Adipocyte (in vitro differentiated cells): ENCODE data around the gene PDSS2.
"Not testable (repeated sequence)": the region's sequence is repeated elsewhere in the genome, so short reads cannot be mapped to it uniquely, and the experiment has no call there.

ENCODE experiments used
- DNase-seq: peaks from one replicate; pipeline ENCODE4 v3.0.0-alpha.2; 2015; ENCODE audit warnings: low read depth
- H3K27me3 ChIP-seq: replicated peaks from 2 replicates; pipeline ENCODE4 v1.7.0; 2013; ENCODE audit warnings: mild to moderate bottlenecking, low read length, moderate library complexity; ENCODE audit not compliant: control insufficient read depth, insufficient read depth
- H3K36me3 ChIP-seq: 2 replicates; pipeline ENCODE4 v1.7.0; 2013; ENCODE audit warnings: low read length, mild to moderate bottlenecking, moderate library complexity; ENCODE audit not compliant: control insufficient read depth, insufficient read depth, severe bottlenecking
- H3K4me1 ChIP-seq: 2 replicates; pipeline ENCODE4 v1.7.0; 2013; ENCODE audit warnings: mild to moderate bottlenecking, low read length, moderate library complexity; ENCODE audit not compliant: control insufficient read depth, insufficient read depth
- H3K4me3 ChIP-seq: 2 replicates; pipeline ENCODE4 v1.7.0; 2013; ENCODE audit warnings: mild to moderate bottlenecking, low read length, moderate library complexity
- H3K9ac ChIP-seq: 2 replicates; pipeline ENCODE4 v1.7.0; 2013; ENCODE audit warnings: mild to moderate bottlenecking, low read length, moderate library complexity
- H3K9me3 ChIP-seq: 2 replicates; pipeline ENCODE4 v1.7.0; 2013; ENCODE audit warnings: mild to moderate bottlenecking, low read length, moderate library complexity; ENCODE audit not compliant: control insufficient read depth

Gene PDSS2

GRCh38 chr6:107179004-107179403, 280.4 kb downstream of the PDSS2 start:
- DNase-seq: peak; percentile 28

DNA sequence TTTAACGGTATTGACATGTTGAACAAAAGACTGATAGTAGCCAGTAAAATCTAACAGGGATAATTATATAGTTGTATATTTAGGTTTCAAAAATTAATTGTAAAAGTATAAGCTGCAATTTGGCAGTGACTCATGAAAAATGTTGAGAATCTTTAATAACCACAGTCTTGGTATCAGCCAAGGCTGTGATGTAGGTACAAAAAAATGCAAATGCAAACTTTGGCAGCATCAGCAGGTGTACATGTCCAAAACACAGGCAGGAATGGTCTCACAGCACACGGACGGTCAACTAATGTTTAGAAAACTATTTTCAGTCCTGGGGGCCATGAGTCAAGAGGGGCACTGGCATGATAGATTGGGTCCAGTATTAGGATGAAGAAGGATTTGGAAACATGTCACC, 285.6 kb downstream of the PDSS2 start:
- Histone ChIP-seq H3K4me3 (no peak overlapping the region), H3K9me3 (no peaks in the 10 kb centered on the region), H3K4me1 (no peaks in the 10 kb centered on the region), H3K9ac (no peak overlapping the region), H3K36me3 (no peaks in the 10 kb centered on the region), H3K27me3 (no peaks in the 10 kb centered on the region)
- peak; percentile 13 for DNase-seq

More at GRCh38 chr6:107179004-107179403, 280.4 kb downstream of the PDSS2 start:
- no peak overlapping the region for H3K4me3 ChIP-seq
- H3K4me1 ChIP-seq: no peaks in the 10 kb centered on the region
- H3K9ac ChIP-seq: no peak overlapping the region
- no peaks in the 10 kb centered on the region for H3K36me3 ChIP-seq
- H3K9me3 ChIP-seq: no peaks in the 10 kb centered on the region
- H3K27me3 ChIP-seq: no peaks in the 10 kb centered on the region

DNA sequence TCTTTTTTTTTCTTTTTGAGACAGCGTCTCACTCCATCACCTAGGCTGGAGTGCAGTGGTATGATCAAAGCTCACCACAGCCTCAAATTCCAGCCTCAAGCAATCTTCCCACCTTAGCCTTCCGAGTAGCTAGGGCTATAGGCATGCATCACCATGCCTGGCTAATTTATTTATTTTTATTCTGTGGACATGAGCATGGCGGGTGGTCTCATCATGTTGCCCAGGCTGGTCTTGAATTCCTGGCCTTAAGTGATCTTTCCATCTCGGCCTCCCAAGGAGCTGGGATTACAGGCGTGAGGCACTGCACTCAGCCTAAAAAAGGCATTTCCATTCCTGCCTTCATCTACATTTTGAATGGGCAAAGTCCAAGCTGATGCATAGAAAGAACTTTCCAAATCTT, 287.9 kb downstream of the PDSS2 start:
- H3K4me3 ChIP-seq: no peak overlapping the region
- no peaks in the 10 kb centered on the region for H3K36me3 ChIP-seq
- no peak for DNase-seq
- H3K27me3 ChIP-seq: no peaks in the 10 kb centered on the region
- no peak overlapping the region for H3K9ac ChIP-seq
- H3K4me1 ChIP-seq: no peaks in the 10 kb centered on the region
- no peaks in the 10 kb centered on the region for H3K9me3 ChIP-seq

GRCh38 chr6:107164299-107164698, 295.1 kb downstream of the PDSS2 start:
- not testable (repeated sequence) for DNase-seq, H3K36me3 ChIP-seq, H3K27me3 ChIP-seq, H3K9me3 ChIP-seq, H3K4me1 ChIP-seq, H3K4me3 ChIP-seq, H3K9ac ChIP-seq

- Histone ChIP-seq H3K4me1 (no peaks in the 10 kb centered on the region), H3K36me3 (no peaks in the 10 kb centered on the region), H3K9me3 (no peaks in the 10 kb centered on the region), H3K27me3 (no peaks in the 10 kb centered on the region), H3K9ac (no peak overlapping the region), H3K4me3 (no peak overlapping the region)
- no peak for DNase-seq
These were observed 297.8 kb downstream of the PDSS2 start for GRCh38 chr6:107161521-107161920.

DNA sequence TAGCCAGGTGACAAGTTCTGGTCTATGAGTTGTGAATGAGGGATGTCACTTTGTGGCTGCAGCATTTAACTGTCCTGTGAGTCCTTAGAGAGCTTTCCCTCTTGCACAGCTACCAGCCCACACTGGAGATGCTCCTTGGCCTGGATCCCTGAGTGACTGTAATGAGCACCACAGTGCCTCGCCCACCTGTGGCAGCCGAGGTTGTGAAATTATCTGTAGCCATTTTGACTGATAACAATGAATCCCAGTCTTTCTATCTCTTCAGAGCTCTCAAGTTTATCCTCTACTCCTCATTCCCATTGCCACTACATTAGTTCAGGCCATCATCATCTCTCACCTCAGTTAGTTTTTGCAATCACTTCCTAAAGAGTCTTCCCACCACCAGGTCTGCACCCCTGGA, 302.7 kb downstream of the PDSS2 start:
- no peak overlapping the region for H3K4me3 ChIP-seq
- H3K36me3 ChIP-seq: no peaks in the 10 kb centered on the region
- DNase-seq: no peak
- no peaks in the 10 kb centered on the region for H3K27me3 ChIP-seq
- H3K9me3 ChIP-seq: no peaks in the 10 kb centered on the region
- no peaks in the 10 kb centered on the region for H3K4me1 ChIP-seq
- no peak overlapping the region for H3K9ac ChIP-seq

DNA sequence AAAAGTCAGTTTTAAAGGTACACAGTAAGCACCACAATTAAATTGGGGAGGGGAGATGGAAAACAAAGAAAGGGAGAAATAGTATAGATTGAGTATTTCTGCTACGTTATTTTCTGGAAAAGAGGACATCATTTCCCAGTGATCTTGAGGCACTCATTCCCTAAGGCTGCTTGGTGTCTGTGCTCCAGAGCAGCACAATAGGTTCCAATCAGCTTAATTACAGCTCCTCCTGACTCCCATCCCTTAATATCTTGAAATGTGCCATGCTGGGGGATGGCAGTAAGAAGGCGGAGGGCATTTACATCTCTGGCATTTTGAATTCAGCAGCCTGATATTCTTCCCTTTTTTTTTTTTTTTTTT, 304.6 kb downstream of the PDSS2 start:
- Histone ChIP-seq H3K9ac (no peak overlapping the region), H3K27me3 (no peaks in the 10 kb centered on the region), H3K4me1 (no peaks in the 10 kb centered on the region), H3K36me3 (no peaks in the 10 kb centered on the region), H3K9me3 (no peaks in the 10 kb centered on the region), H3K4me3 (no peak overlapping the region)
- DNase-seq: no peak

DNA sequence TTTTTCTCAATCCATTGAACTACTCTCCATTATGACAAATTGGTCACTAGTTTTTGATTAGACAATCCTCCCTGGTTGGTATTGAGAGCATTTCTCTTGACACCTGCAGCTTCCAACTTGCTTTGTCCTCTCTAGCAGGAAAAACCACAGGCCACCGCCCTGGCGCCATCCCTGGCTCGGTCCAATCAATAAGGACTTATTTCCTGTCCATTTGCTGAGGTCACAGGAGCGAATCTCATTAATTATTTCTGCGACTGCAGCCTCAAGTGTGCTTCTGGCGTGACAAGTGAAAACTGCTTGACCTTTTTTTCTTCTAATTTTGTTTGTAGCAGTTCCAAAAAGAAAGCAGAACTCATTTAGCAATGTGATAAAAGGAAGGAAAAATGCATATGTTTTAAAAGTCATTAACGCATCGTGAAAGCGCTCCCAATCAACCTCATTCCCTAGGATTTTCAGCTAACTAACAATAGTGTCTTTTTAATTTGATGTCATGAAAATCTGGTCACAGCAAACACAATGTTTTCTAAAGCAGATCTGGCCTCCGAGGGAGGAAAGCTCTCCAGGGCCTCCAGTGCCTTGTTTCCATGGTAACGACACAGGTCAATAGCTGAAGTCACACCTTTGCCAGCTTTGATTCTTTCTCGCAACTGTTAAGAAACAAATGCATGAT, 305.1 kb downstream of the PDSS2 start:
- no peak for DNase-seq
- H3K36me3 ChIP-seq: no peaks in the 10 kb centered on the region
- H3K4me1 ChIP-seq: no peaks in the 10 kb centered on the region
- no peak overlapping the region for H3K4me3 ChIP-seq
- H3K9ac ChIP-seq: no peak overlapping the region
- H3K27me3 ChIP-seq: no peaks in the 10 kb centered on the region
- H3K9me3 ChIP-seq: no peaks in the 10 kb centered on the region

GRCh38 chr6:107152638-107153430, 306.5 kb downstream of the PDSS2 start:
- H3K4me3 ChIP-seq: no peak overlapping the region
- no peaks in the 10 kb centered on the region for H3K36me3 ChIP-seq
- no peak overlapping the region for H3K9ac ChIP-seq
- peak; percentile 5 for DNase-seq
- H3K9me3 ChIP-seq: no peaks in the 10 kb centered on the region
- no peaks in the 10 kb centered on the region for H3K27me3 ChIP-seq
- H3K4me1 ChIP-seq: no peaks in the 10 kb centered on the region

- no peak overlapping the region for H3K9ac ChIP-seq
- no peak for DNase-seq
- H3K36me3 ChIP-seq: no peaks in the 10 kb centered on the region
- no peaks in the 10 kb centered on the region for H3K9me3 ChIP-seq
- no peak overlapping the region for H3K4me3 ChIP-seq
- H3K27me3 ChIP-seq: no peaks in the 10 kb centered on the region
- H3K4me1 ChIP-seq: peaks cover 5% of the 10 kb centered on the region
These were observed 314.7 kb downstream of the PDSS2 start for GRCh38 chr6:107144666-107145065.

GRCh38 chr6:107144014-107144413, 315.4 kb downstream of the PDSS2 start:
- no peak overlapping the region for H3K9ac ChIP-seq

More at GRCh38 chr6:107144014-107144413, 315.4 kb downstream of the PDSS2 start:
- H3K4me3 ChIP-seq: no peak overlapping the region
- no peaks in the 10 kb centered on the region for H3K9me3 ChIP-seq
- H3K27me3 ChIP-seq: no peaks in the 10 kb centered on the region
- no peak for DNase-seq
- peaks cover 5% of the 10 kb centered on the region for H3K4me1 ChIP-seq
- H3K36me3 ChIP-seq: no peaks in the 10 kb centered on the region
